ENCODE results near the gene GMEB2.
A peak's percentile ranks its signal among the peaks of the same experiment; 100 is the strongest.
"Not testable (repeated sequence)": the region's sequence is repeated elsewhere in the genome, so short reads cannot be mapped to it uniquely, and the experiment has no call there.

GMEB2 gene, protein sequence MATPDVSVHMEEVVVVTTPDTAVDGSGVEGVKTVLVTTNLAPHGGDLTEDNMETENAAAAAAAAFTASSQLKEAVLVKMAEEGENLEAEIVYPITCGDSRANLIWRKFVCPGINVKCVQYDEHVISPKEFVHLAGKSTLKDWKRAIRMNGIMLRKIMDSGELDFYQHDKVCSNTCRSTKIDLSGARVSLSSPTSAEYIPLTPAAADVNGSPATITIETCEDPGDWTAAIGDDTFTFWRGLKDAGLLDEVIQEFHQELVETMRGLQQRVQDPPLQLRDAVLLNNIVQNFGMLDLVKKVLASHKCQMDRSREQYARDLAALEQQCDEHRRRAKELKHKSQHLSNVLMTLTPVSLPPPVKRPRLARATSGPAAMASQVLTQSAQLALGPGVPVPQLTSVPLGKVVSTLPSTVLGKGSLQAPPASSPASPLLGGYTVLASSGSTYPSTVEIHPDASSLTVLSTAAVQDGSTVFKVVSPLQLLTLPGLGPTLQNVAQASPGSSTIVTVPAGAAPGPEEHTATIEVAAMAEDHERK

DNA sequence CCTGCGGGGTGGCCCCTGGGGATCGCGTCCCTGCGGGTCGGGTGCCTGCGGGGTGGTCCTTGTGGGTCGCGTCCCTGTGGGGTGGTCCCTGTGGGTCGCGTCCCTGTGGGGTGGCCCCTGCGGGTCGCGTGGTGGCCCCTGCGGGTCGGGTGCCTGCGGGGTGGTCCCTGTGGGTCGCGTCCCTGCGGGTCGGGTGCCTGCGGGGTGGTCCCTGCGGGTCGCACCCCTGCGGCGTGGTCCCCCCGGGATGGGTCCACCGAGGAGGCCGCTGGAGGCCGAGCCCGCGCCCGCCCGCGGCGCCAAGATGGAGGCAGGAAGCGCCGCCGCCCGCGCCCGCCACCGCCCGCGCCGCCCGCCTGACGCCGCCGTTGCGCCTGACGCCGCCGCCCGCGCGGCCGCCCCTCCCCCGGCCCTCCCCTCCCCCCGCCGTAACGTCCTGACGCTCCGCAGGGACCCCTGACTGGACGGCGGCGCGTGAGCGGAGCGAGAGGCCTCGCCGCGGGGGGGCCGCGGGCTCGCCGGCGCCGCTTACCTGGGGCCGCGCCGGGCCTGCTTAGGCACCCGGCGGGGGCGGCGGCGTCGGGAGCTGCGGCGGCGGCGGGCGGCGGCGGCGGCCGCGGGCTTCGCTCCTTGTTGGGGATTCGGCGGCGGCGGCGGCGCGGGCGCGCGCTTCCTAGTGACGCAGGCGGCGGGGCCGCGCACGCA lies at the start of gene GMEB2:
Gene GMEB2 (minus strand): TSS at position 678 of the 705 bp plus-strand sequence. CDS start 7,704 bp downstream, outside the sequence.
- no peak for DNase-seq

DNA sequence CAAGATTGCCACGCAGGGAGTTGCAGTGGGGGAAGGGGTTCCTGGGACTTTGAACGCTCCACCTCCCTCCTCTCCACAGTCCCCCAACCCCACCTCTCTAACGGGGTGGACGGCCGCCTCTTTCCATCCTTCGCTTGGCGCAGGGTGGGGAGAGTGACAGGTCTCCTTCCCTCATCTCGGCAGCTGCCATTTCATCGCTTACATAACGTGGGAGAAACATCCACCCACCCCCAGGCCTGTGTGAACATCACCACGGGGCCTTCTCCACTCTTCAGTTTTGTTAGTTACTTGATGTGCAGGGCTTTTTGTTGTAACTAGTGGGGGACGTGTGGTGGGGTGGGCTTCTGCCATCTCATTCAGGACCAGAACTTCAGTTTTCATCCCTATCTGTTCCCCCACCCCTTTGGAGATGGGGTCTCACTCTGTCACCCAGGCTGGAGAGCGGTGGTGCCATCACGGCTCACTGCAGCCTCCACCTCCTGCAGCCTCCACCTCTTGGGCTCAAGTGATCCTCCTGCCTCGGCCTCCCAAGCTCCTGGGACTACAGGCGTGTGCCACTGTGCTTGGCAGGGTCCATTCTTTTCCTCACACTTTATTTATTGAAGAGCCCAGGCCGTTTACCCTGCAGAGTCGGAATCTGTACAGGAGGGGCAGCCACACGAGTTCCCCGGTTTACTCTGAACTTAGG lies 48.9 kb upstream of the GMEB2 start:
- DNase-seq = no peak

DNA sequence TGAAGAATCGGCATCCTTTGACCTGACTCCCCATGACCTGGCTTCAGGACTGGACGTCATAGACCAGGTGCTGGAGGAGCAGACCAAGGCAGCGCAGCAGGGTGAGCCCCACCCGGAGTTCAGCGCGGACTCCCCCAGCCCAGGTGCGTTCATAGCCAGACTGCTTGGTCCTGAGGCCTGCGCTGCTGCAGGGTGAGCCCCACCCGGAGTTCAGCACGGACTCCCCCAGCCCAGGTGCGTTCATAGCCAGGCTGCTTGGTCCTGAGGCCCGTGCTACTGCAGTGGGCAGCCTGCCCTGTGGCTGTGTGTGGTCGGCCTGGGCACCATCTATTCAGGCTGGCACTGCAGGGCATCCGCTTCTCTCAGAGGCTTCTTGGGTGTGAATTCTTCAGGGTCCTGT lies 47.0 kb upstream of the GMEB2 start:
- no peak for DNase-seq

DNA sequence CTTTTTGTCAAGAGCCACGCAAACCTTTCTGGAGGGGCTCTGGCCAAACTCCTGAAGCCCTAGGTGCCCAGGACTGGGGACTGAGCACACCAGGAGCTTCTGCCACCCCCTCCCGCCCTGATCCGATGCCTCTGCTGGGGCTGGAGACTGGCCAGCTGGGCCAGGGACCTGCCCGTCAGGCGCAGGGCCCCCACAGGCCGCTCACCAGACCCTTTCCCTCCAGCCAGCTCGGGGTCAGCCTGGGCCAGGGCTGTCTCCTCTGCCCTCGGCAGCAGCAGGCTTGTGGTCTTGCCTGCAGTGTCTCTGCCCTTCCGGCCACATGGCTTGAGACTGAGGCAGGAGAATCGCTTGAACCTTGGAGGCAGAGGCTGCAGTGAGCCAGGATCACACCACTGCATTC lies 45.8 kb upstream of the GMEB2 start:
- no peak for DNase-seq

DNA sequence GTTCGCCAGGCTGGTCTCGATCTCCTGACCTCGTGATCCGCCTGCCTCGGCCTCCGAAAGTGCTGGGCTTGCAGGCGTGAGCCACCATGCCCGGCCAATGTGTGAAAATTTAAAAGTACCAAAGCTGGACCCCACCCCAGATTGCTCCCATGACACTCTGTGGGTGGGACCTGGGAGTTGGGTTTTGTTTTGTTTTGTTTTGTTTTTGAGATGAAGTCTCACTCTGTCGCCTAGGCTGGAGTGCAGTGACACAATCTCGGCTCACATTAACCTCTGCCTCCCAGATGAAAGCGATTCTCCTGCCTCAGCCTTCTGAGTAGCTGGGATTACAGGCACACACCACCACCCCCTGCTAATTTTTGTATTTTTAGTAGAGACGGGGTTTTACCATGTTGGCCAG lies 44.8 kb upstream of the GMEB2 start:
- not testable (repeated sequence) for DNase-seq

DNA sequence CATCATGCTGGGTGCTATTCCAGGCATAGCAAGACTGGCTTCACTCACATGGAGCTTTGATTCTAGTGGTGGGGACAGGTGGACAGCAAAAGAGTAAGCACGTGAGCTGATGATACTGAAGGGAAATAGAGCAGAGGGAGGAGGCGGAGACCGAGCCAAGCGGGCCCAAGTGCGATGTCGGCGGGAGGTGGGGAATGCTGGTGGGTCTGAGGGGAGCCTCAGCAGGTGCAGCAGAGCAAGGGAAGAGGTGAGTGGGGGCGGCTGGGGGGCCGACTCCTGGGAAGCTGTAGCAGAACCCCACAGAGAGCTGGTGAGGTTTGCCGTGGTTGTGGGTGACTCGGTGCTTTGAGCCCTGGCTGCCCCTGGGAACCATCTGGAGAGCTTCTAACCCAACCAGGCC lies 41.5 kb upstream of the GMEB2 start:
- DNase-seq = no peak

DNA sequence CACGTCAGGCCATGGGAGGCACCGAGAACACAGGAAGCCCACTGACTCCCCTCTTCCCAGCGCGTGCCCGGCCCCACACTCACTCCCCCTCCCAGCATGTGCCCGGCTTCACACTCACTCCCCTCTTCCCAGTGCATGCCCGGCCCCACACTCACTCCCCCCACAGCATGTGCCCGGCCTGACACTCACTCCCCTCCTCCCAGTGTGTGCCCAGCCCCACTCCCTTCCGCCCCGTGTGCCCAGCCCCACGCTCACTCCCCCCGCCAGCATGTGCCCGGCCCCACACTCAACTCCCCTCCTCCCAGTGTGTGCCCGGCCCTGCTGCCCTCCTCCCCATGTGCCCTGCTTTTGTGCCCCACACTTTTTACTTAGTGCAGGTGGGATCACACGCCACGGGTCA lies 41.0 kb upstream of the GMEB2 start:
- DNase-seq = no peak

DNA sequence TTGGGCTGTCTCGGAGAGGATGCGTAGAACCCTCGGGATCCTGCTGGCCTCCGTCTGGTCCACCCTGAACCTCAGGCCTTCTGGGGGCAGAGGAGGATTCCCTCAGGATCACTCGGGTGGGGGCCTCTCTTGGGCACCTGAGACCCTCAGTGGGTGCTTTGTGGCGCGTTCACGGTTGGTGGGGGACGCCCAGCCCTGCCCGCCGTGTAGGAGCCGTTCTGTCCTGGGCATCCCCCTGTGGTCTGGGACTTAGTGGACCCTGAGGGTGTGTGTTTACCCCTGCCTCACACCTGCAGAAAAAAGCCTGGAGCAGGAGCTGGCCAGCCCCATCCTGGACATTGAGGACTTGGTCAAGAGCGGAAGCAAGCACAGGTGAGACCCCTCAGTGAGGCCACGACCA lies 38.8 kb upstream of the GMEB2 start:
- no peak for DNase-seq

DNA sequence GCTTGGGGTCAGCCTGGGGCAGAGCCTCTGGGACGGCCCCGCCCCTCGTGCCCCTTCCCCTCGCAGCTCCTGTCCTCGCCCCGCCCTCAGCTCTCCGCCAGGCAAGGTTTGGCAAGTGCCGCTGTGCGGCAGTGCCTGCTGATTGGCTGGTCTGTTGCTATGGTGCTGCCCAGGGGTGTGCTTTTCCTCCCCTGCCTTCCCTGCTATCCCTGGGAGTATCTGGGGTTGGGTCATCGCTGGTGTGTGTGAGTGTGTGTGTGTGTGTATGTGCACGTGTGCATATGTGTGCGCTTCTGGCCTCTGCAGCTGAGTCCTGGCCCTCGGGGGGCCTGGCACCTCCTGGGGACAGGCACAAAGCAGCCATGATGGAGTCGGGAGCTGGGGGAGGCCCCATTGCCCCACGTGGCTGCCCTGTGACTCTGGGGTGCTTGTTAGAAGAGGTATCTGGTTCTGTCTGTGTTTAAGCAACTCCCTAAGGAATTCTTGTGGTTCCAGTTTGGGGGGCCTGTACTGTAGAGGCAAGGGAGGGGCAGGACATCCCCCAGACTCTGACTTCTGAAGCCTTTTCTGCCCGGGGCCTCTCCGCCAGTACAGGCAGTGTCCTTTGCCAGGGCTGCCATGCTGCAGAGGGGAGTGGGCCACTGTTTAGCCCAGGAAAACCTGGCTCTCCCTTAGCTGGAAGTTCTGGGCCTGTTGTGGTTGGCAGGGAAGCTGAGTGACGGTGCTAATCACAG lies 38.1 kb upstream of the GMEB2 start:
- DNase-seq = no peak

DNA sequence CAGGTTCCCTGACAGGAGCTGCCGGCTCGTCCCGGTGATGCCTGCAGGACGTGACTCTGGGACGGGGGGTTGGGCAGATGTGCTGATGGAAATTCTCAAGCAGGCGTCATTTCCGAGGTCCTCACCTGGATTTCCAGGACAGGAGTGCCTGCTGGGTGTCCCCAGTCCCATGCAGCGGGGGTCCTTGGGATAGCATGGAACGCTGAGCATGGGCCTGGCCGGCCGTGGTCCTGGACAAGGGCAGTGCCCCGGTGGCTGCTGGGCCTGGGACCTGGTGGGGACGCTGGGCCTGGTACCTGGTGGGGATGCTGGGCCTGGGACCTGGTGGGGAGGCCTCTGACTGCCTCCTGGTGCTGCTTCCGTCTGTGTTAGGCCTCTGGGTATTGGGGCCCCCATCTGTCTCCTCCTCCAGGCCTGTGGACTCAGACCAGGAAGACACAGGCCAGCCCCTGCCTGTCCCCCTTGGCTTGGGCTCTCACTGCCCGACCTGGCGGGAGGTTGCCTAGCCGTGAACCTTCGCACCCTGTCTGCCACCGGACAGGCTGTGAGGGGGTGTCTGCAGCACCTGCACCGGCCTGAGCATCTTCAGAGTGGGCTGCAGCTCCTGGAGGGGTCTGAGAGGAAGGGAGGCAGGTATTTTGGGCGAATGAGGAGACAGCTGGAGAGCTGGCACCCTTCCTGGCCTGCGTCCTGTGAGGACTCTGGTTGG lies 37.4 kb upstream of the GMEB2 start:
- DNase-seq = no peak

DNA sequence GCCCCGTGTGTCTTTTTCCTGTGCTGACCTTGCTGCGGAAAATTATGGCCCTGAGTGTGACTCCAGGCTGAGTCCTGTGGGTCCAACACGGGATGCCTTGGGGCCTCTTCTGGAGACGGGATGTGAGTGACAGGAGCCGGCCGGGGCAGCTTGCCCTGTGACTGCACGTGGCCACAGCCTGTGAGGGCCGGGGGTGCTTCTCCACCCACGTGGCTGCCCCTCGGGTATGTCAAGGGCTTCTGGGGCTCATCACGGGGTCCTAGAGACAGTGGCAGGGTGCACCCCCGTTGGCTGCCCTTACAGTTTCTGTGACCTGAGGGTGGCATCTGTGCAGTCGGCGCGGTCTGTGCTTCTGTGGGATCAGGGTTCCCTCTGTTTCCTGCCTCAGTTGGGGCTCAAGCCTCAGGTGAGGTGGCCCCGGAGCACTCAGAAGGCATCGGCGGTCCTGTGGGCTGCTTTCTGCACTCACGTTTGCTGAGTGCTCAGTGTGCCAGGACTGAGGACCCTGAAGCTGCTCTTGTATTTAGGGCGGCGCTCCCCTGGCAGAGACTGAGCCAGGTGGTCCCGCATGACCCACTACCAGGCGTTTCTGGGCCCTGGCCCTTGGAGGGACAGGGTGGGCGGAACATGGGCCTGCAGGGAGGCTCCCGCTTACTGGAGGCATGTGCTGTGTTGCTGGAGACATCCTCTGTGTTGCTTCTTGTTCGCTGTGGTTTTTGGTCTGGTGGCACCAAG lies 36.6 kb upstream of the GMEB2 start:
- DNase-seq = no peak

DNA sequence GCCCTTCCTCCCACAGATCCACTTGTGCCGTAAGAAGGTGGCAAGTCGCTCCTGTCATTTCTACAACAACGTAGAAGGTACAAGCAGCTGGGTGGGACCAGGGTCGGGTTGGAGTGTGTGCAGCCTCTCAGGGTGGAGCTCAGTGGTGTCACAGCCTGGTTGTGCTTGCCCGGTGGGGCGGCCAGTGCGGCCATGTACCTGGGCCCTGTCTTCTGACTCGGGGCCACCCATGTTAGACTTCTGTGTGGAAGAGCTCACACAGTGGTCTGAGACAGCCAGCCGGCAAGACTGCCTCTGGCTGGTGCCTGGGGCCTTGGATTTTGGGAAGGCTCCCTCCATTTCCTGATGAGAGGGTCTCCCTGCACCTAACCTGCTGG lies 35.9 kb upstream of the GMEB2 start:
- DNase-seq = no peak

DNA sequence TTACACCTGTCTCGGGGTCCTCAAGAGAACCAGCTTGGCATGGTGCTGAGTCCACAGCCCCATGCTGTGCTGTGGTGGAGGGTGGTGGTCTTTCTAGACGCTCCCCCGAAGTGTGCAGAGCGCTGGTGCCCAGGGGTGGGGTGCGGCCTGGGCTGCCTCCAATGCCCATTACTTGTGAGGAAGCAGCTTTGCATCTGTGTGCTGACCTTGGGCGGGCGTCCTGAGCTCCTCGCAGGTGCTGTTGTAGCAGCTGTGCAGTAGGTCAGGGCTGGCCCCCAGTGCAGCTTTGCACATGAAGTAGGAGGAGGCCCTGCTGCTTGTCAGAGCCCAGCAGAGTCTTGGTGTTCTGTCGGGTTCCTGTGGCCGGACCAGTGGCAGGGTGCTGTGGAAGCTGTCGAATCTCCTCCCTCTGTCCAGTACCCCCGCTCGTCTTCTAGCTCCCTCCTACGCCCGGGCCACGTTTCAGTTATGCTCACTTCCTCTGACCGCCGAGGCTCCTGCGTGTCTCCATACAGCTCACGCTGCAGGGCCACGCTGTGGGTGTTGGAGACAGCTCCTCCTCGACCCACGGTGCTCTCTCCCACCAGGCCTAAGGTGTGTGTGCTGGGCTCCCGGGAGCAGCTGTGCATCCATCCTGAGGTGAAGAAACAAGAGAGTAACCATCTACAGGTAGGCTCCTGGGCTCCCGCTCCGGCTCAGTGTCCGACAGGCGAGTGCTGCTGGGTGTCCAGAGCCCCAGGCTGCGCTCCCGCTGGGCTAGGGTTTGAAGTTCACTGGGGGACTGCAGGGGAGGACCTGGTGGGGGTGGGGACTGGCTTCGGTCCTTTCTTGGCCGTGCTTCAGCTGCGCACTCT lies 35.3 kb upstream of the GMEB2 start:
- no peak for DNase-seq

DNA sequence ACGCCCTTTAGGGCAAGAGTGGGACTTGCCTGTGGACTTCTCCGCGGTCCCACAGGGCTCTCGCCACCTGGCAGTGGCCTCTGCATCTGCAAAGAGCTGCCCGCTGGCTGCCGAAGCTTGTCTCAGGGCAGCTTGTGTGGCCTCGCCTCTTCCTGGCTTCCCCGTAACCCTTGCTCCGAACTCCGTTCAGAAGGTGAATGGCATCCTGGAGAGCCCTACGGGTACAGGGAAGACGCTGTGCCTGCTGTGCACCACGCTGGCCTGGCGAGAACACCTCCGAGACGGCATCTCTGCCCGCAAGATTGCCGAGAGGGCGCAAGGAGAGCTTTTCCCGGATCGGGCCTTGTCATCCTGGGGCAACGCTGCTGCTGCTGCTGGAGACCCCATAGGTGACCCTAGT lies 34.2 kb upstream of the GMEB2 start:
- DNase-seq = no peak

DNA sequence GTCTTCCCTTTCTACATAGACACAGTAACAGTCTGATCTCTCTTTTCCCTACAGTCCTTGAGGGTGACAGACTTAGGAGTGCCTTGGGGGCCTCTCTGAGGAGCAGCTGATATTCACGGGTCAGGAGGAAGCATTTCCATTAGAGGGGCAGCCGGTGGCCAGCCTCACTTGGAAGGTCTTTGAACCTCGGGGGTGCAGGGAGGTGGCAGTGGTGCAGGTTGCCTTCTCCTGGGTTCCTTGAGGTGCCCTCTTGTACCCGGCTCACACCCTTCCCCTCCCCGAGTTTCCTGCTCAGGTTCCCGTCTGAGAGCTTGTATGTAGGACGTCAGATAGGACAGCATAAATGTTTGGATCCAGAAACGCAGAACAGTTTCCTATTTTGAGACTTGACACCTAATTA lies 33.7 kb upstream of the GMEB2 start:
- DNase-seq = no peak

DNA sequence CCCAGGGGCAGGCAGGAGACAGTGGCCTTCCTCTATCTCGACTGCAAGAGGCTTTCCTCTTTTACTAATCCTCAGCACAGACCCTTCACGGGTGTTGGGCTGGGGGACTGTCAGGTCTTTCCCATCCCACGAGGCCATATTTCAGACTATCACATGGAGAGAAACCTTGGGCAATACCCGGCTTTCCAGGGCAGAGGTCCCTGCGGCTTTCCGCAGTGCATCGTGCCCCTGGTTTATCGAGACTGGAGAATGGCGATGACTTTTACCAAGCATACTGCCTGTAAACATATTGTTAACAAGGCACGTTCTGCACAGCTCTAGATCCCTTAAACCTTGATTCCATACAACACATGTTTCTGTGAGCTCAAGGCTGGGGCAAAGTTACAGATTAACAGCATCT lies 33.3 kb upstream of the GMEB2 start:
- DNase-seq = not testable (repeated sequence)

DNA sequence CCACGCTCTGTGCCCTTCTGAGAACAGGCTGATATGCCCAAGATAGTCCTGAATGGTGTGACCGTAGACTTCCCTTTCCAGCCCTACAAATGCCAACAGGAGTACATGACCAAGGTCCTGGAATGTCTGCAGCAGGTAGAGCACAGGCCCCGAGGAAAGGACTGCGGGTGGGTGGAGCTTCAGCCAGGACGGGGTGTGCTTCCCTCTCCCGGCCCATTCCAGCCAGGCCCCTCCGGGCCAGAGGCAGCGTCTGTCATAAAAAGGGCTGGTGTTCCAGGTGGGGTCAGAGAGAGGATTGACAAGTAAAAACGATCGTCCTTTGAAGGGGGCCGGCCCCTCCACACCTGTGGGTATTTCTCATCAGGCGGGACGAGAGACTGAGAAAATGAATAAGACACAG lies 32.5 kb upstream of the GMEB2 start:
- DNase-seq = no peak

DNA sequence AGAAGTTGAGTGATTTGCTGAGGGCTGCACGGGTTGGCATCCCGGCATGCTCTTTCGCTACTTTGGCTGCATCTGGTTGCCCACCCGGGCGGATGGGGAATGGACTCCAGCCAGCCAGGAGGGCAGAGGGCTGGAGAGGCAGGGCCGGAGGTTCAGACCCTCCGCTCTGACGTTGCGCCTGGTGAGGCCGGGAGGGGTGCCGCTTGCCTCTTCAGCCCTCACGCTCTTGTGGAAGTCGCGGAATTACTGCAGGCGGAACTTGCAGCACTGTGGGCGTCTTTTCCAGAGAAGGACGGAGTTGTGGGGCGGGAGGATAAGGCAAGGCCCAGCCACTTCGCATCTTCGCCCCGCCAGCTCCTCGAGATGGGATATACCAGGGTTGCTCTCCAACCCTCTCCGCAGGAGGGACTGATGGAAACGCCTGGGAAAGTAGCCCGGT lies 31.9 kb upstream of the GMEB2 start:
- no peak for DNase-seq

DNA sequence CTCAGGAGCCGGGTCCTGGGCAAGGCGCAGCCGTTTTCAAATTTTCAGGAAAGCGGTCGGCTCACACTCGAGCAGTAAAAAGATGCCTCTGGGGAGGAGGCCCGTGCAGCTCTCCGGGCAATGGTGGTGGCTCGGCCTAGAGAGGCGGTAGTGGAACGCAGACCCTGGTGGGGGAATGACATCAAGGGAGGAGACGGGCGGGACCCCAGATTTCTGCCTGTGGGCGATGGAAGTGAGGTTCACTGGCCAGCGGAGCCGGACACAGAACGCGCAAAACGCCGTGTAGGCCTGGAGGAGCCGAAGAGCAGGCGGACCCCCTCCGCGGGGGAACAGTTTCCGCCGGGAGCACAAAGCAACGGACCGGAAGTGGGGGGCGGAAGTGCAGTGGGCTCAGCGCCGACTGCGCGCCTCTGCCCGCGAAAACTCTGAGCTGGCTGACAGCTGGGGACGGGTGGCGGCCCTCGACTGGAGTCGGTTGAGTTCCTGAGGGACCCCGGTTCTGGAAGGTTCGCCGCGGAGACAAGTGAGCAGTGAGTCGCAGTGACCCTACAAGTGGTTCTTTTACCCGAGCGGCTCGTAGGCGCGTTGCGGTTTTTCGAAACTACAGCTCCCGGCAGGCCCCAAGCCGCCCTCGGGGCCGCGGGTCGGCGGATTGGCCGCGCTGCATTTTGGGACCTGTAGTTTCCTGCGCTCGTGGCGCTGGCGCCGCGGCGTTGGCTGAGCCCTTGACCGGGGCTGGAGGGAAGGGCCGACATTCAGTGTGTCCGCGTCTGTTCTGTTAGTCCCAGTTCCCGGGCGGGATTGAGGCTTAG lies 31.2 kb upstream of the GMEB2 start, which contains the start of gene RTEL1:
Gene RTEL1 (plus strand): TSS at position 376 of the 812 bp plus-strand sequence. CDS start 1,091 bp downstream, outside the sequence.
- peak; percentile 15 for DNase-seq

All from NCI-H187 treated with DMSO at 0.1 percent for 48 hours (cell line).